ENCODE data around the gene TUBB6. TPM values are rescaled to one million over a fixed set of nuclear protein-coding genes. Genes with fewer than 3 reads are reported as not detected.

TUBB6 gene
- total RNA-seq (2014; rRNA removed; shearing (Covaris generic)) (282 and 329 TPM in 2 replicates), polyA plus RNA-seq (2016; fragmentation: Nextera tagmentation; extraction: Ambion mirVana) (136 and 148 TPM in 2 replicates)
- long read RNA-seq, transcript TUBB6-207 (3 exons, 1,075 nt): minor isoform, 6 of 85 reads
- long read RNA-seq, transcript TUBB6-201 (4 exons, 2,064 nt): major isoform, 67 of 85 reads
- long read RNA-seq, partial matches to known transcripts: 0 of 85 reads
- long read RNA-seq, other reads (novel, unspliced or antisense): 8 of 85 reads

- peaks cover 41% of the 10 kb centered on the region for H3K27me3 Mint-ChIP-seq (ENCODE audit: insufficient read depth, low read depth, poor library complexity)
- H3K27me3 ChIP-seq (ENCODE audit: insufficient read depth): peaks cover 32% of the 10 kb centered on the region
- H3K9me2 ChIP-seq (ENCODE audit: insufficient read depth): no peaks in the 10 kb centered on the region
- H3K27ac Mint-ChIP-seq: no peak within 1 kb of the TSS
- H3K4me1 Mint-ChIP-seq: peaks cover 34% of the 10 kb centered on the region
- peak within 1 kb of the TSS; percentile 79 for H3K4me3 Mint-ChIP-seq
- ATAC-seq (peak; percentile 50), DNase-seq (ENCODE audit: low spot score) (peak; percentile 78)
- peak within 1 kb of the TSS; percentile 96 for H3K4me2 ChIP-seq
- peak within 1 kb of the TSS; percentile 66 for H2AFZ ChIP-seq
- peak within 1 kb of the TSS; percentile 69; the same call in 1 of the 2 replicates for H3K27ac ChIP-seq (ENCODE audit: low read depth)
- TF ChIP-seq POLR2AphosphoS5 (IDR thresholded peaks at IDR 0.05; ENCODE audit: low read depth): peak; percentile 74
- no peak for TF ChIP-seq REST (IDR thresholded peaks at IDR 0.05; ENCODE audit: unreplicated experiment)
- H3K36me3 Mint-ChIP-seq (ENCODE audit: low read depth): peaks cover 33% of the 10 kb centered on the region
- peaks cover 28% of the 10 kb centered on the region for H3K4me1 ChIP-seq (ENCODE audit: insufficient read depth)
- H3K36me3 ChIP-seq (ENCODE audit: insufficient read depth): peaks cover 27% of the 10 kb centered on the region
- H4K20me1 ChIP-seq (replicated peaks; ENCODE audit: insufficient read depth): no peaks in the 10 kb centered on the region; the same call in 1 of the 2 replicates
- H3K4me3 ChIP-seq: peak within 1 kb of the TSS; percentile 95
- peaks cover 11% of the 10 kb centered on the region; the same call in 2 of the 3 replicates for H3K9me3 Mint-ChIP-seq
- H3K79me2 ChIP-seq (replicated peaks; ENCODE audit: insufficient read depth): peaks cover 40% of the 10 kb centered on the region
- peaks cover 21% of the 10 kb centered on the region for H3F3A ChIP-seq (replicated peaks; ENCODE audit: low read depth)
Measured at GRCh38 chr18:12307701-12308385, at the start of gene TUBB6. TUBB6 (plus strand) TSS chr18:12308241; CDS start chr18:12308293, 52 bp downstream.

GRCh38 chr18:12258719-12259705, 49.0 kb upstream of the TUBB6 start:
- Mint-ChIP-seq H3K27ac (no peak overlapping the region), H3K9me3 (no peaks in the 10 kb centered on the region; the same call in 2 of the 3 replicates), H3K36me3 (ENCODE audit: low read depth) (no peaks in the 10 kb centered on the region), H3K27me3 (ENCODE audit: insufficient read depth, low read depth, poor library complexity) (peaks cover 35% of the 10 kb centered on the region), H3K4me1 (peaks cover 13% of the 10 kb centered on the region), H3K4me3 (no peak overlapping the region)
- H3K9me2 ChIP-seq (ENCODE audit: insufficient read depth): no peaks in the 10 kb centered on the region
- peaks cover 36% of the 10 kb centered on the region for H3K27me3 ChIP-seq (ENCODE audit: insufficient read depth)
- no peaks in the 10 kb centered on the region for H4K20me1 ChIP-seq (replicated peaks; ENCODE audit: insufficient read depth)
- no peaks in the 10 kb centered on the region for H3K79me2 ChIP-seq (replicated peaks; ENCODE audit: insufficient read depth)
- peak; percentile 41 for DNase-seq (ENCODE audit: low spot score)
- no peak overlapping the region for H3K27ac ChIP-seq (ENCODE audit: low read depth)
- no peak overlapping the region for H3K4me2 ChIP-seq
- peaks cover 9% of the 10 kb centered on the region; the same call in 1 of the 2 replicates for H3K4me1 ChIP-seq (ENCODE audit: insufficient read depth)
- ATAC-seq: no peak
- no peak overlapping the region for H3K4me3 ChIP-seq
- H2AFZ ChIP-seq: peak overlapping the region; percentile 59
- peaks cover 4% of the 10 kb centered on the region; the same call in 1 of the 2 replicates for H3F3A ChIP-seq (replicated peaks; ENCODE audit: low read depth)
- H3K36me3 ChIP-seq (ENCODE audit: insufficient read depth): no peaks in the 10 kb centered on the region
- TF ChIP-seq ZNF114 (CRISPR knock-in tag; IDR thresholded peaks at IDR 0.05): no peak
- no peak for TF ChIP-seq CREB1 (CRISPR knock-in tag; IDR thresholded peaks at IDR 0.05; ENCODE audit: low read depth)
- TF ChIP-seq ZNF462 (CRISPR knock-in tag; IDR thresholded peaks at IDR 0.05): no peak
- TF ChIP-seq POLR2AphosphoS5 (IDR thresholded peaks at IDR 0.05; ENCODE audit: low read depth): no peak
- no peak for TF ChIP-seq STAT1 (IDR thresholded peaks at IDR 0.05; ENCODE audit: unreplicated experiment)
- no peak for TF ChIP-seq EZH2phosphoT487 (IDR thresholded peaks at IDR 0.05; ENCODE audit: unreplicated experiment)
- TF ChIP-seq ZNF331 (CRISPR knock-in tag; IDR thresholded peaks at IDR 0.05; ENCODE audit: low read depth): no peak
